PC-9 (cell line): ENCODE results near the gene ELP5. TPM values are rescaled to one million over a fixed set of nuclear protein-coding genes. Genes with fewer than 3 reads are reported as not detected.
"Not testable (repeated sequence)": the region's sequence is repeated elsewhere in the genome, so short reads cannot be mapped to it uniquely, and the experiment has no call there.

Experiments
- BruUV-seq: library from RNA; stranded (reverse); fragments of 400-500 nt; replicated peaks from 2 replicates; lab custom pipeline; 2021; lab: Mats Ljungman, UMichigan
- CTCF ChIA-PET: fragments of 300-600 bp; sonication (Branson Sonifier 250); formaldehyde crosslinking; loops from one replicate; lab custom pipeline; 2022; ENCODE audit warnings: antibody characterized with exemption; lab: Charles Lee
- POLR2A ChIA-PET: fragments of 300-600 bp; sonication (Branson Sonifier 250); formaldehyde crosslinking; loops from one replicate; lab custom pipeline; 2022; ENCODE audit warnings: antibody characterized with exemption; ENCODE audit not compliant: unreplicated experiment; lab: Charles Lee
- DNase-seq, 2 experiments: peaks; one replicate each; pipeline versions ENCODE4 v3.0.0 to v3.0.0-alpha.2; 2015 to 2022; ENCODE audit warnings: mixed read lengths in 1 of 2
- H2AFZ ChIP-seq: fragments of 200-600 bp; sonication (generic); 2 replicates; pipeline ENCODE4 v1.8.1; 2017; ENCODE audit warnings: antibody characterized with exemption
- H3F3A ChIP-seq: fragments of 200-600 bp; sonication (generic); 2 replicates; pipeline ENCODE4 v1.8.1; 2017; ENCODE audit warnings: antibody characterized with exemption, mild to moderate bottlenecking, low read depth; ENCODE audit not compliant: insufficient read depth
- H3K27ac ChIP-seq: fragments of 200-600 bp; sonication (generic); 2 replicates; pipeline ENCODE4 v1.6.1; 2016; ENCODE audit warnings: mixed run types
- H3K27me3 ChIP-seq: fragments of 200-600 bp; sonication (generic); 2 replicates; pipeline ENCODE4 v1.6.1; 2016; ENCODE audit warnings: low read depth, mixed run types; ENCODE audit not compliant: insufficient read depth
- H3K36me3 ChIP-seq: fragments of 200-600 bp; sonication (generic); 2 replicates; pipeline ENCODE4 v1.6.1; 2016; ENCODE audit warnings: low read depth, mixed run types
- H3K4me1 ChIP-seq: fragments of 200-600 bp; sonication (generic); replicated peaks from 2 replicates; pipeline ENCODE4 v1.6.1; 2016; ENCODE audit warnings: mixed run types; ENCODE audit not compliant: insufficient read depth
- H3K4me2 ChIP-seq: fragments of 200-600 bp; sonication (generic); 2 replicates; pipeline ENCODE4 v1.6.1; 2017; ENCODE audit warnings: mixed run types
- H3K4me3 ChIP-seq: fragments of 200-600 bp; sonication (generic); 2 replicates; pipeline ENCODE4 v1.6.1; 2016; ENCODE audit warnings: mixed run types
- H3K79me2 ChIP-seq: fragments of 200-600 bp; sonication (generic); 2 replicates; pipeline ENCODE4 v1.6.1; 2017; ENCODE audit warnings: low read depth, mixed run types
- H3K9me2 ChIP-seq: fragments of 200-600 bp; sonication (generic); 2 replicates; pipeline ENCODE4 v1.8.1; 2017; ENCODE audit warnings: mild to moderate bottlenecking; ENCODE audit not compliant: insufficient read depth
- H3K9me3 ChIP-seq: fragments of 200-600 bp; sonication (generic); 2 replicates; pipeline ENCODE4 v1.8.1; 2016; ENCODE audit warnings: low read depth; ENCODE audit not compliant: insufficient read depth
- H4K20me1 ChIP-seq: fragments of 200-600 bp; sonication (generic); 2 replicates; pipeline ENCODE4 v1.8.1; 2017; ENCODE audit not compliant: insufficient read depth
- EZH2 ChIP-seq: fragments of 200-600 bp; sonication (generic); IDR thresholded peaks from 2 replicates; pipeline ENCODE4 v1.8.0; 2017; ENCODE audit warnings: antibody characterized with exemption, low read depth
- intact Hi-C: fragments of 100-400 bp; cut with micrococcal nuclease; formaldehyde crosslinking; loops from one replicate; pipeline ENCODE4 v1.10.0; 2022; ENCODE audit not compliant: unreplicated experiment
- total RNA-seq: library from RNA; stranded (reverse); gene quantifications from 2 replicates; pipeline ENCODE4 v1.2.3, GENCODE V29; 2021
- TF ChIP-seq, protein P1 (sequence below): fragments of 200-600 bp; sonication (generic); conservative IDR thresholded peaks from 2 replicates; pipeline ENCODE4 v1.6.1; 2017; ENCODE audit warnings: mixed run types, antibody characterized with exemption, mild to moderate bottlenecking, moderate library complexity

ELP5 gene
- total RNA-seq, 1 experiment from 2014 or later: 45.1 TPM

DNA sequence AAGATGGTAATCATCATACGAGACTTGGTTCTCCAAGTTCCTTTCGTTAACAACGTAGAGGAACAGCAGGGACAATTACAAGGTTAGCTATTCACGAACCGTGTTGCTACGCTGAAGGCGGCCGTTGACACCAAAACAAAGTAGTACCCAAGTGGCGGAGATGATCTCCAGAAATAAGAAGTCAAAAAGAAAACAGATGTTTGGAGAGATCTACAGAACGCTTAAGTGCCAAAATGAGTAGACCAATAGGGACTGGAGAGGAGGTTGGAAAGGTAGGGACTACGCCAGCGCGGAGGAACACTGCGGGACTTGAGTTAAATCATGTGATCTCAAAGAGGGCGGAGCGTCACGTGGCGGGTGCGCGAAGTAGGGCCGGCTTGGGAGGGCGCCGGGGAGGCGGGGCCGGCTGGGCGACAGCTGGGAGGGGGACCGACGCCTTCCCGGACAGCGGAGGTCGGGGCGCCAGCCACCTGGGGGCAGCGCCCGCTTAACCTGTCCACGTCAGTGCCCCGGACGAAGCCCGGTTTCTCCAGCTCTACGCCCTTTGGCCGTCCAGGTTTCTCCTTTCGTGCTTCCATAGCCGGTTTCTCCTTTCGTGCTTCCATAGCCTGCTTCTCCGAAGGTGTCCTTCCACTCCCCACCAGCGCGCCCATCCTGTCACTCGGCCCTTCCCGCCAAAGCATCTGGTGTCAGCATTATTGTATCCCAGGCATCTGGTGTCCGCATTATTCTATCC is 9.1 kb upstream of the ELP5 start:
- Histone ChIP-seq H3K9me3 (no peaks in the 10 kb centered on the region), H3K9me2 (no peaks in the 10 kb centered on the region), H3K36me3 (peaks cover 23% of the 10 kb centered on the region; the same call in 1 of the 2 replicates), H3K27ac (peak overlapping the region; percentile 87), H4K20me1 (peaks cover 6% of the 10 kb centered on the region; the same call in 1 of the 2 replicates), H3K4me1 (peaks cover 21% of the 10 kb centered on the region), H2AFZ (peak overlapping the region; percentile 88), H3F3A (peaks cover 57% of the 10 kb centered on the region), H3K27me3 (no peaks in the 10 kb centered on the region), H3K4me2 (peak overlapping the region; percentile 96), H3K4me3 (peak overlapping the region; percentile 78), H3K79me2 (peaks cover 44% of the 10 kb centered on the region)
- ChIA-PET CTCF (interaction anchor here (0.6 to 1.0 kb wide), 3 partner anchors 23 to 64 kb away, joined by 4 to 30 read pairs (median 6); partner anchors contain the start of genes ACADVL and DLG4), POLR2A (interaction anchor here (0.5 to 1.5 kb wide), 6 partner anchors 14 to 591 kb away, joined by 3 to 7 read pairs (median 4); partner anchors contain the start of gene KDM6B)
- intact Hi-C loops: no loop called here
- peak; percentile 85 to 96 for DNase-seq
- BruUV-seq: no TSS peak
- no peak for TF ChIP-seq EZH2
- TF ChIP-seq, protein P1, sequence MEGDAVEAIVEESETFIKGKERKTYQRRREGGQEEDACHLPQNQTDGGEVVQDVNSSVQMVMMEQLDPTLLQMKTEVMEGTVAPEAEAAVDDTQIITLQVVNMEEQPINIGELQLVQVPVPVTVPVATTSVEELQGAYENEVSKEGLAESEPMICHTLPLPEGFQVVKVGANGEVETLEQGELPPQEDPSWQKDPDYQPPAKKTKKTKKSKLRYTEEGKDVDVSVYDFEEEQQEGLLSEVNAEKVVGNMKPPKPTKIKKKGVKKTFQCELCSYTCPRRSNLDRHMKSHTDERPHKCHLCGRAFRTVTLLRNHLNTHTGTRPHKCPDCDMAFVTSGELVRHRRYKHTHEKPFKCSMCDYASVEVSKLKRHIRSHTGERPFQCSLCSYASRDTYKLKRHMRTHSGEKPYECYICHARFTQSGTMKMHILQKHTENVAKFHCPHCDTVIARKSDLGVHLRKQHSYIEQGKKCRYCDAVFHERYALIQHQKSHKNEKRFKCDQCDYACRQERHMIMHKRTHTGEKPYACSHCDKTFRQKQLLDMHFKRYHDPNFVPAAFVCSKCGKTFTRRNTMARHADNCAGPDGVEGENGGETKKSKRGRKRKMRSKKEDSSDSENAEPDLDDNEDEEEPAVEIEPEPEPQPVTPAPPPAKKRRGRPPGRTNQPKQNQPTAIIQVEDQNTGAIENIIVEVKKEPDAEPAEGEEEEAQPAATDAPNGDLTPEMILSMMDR: no peak

DNA sequence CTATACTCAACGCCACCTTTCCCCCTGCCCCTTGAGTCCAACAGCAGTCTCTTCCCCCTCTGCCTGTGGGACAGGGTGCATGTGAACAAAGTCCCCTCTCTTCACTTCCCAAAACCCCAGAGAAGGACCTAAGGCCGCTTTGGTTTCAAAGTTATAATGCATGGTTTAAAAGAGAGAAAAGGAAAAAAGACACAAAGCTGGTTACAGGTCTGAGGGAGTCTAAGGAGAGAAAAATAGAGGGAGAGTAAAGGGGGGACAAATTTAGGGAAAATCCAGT is 8.6 kb upstream of the ELP5 start:
- Histone ChIP-seq H3K27me3 (no peaks in the 10 kb centered on the region), H3F3A (peaks cover 57% of the 10 kb centered on the region), H3K4me2 (peak overlapping the region; percentile 96), H3K36me3 (peaks cover 23% of the 10 kb centered on the region; the same call in 1 of the 2 replicates), H3K9me3 (no peaks in the 10 kb centered on the region), H4K20me1 (peaks cover 6% of the 10 kb centered on the region; the same call in 1 of the 2 replicates), H3K79me2 (peaks cover 47% of the 10 kb centered on the region), H3K4me1 (peaks cover 21% of the 10 kb centered on the region), H2AFZ (no peak overlapping the region), H3K9me2 (no peaks in the 10 kb centered on the region), H3K4me3 (peak overlapping the region; percentile 78; the same call in 1 of the 2 replicates), H3K27ac (peak overlapping the region; percentile 87; the same call in 1 of the 2 replicates)
- POLR2A ChIA-PET: no interaction called here
- CTCF ChIA-PET: interaction anchor here (0.6 to 0.9 kb wide), 2 partner anchors 65 to 444 kb away, joined by 4 read pairs; no protein-coding TSS in a partner anchor
- TF ChIP-seq, protein P1: no peak
- TF ChIP-seq EZH2: no peak
- DNase-seq: no peak
- BruUV-seq: no TSS peak
- intact Hi-C loops: no loop called here

DNA sequence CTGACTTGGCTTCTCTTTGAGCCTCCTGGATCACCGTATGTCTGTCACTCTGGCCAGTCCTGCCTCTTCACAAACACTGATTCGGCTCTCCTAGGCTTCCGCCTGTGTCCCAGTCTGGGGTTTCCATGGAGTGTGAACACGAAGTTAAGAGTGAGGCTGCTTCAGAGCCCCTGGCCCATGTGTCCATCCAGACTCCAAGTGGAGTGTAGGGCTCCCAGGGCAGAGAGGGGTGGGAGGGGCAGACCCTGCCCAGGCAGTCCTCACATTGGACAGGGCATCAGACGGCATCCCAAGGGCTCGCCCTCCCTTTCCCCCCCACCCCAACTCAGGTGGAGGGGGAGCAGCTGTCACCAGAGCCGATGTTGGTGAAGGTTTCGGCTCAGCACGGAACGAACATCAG is 8.2 kb upstream of the ELP5 start:
- BruUV-seq, H3K9me2 ChIP-seq: not testable (repeated sequence)

More for the DNA sequence above, 8.2 kb upstream of the ELP5 start:
- H4K20me1 ChIP-seq, H2AFZ ChIP-seq, H3K4me2 ChIP-seq, H3K27ac ChIP-seq, DNase-seq, POLR2A ChIA-PET, H3K27me3 ChIP-seq, H3K4me3 ChIP-seq, intact Hi-C loops, H3K9me3 ChIP-seq: not testable (repeated sequence)
- peaks cover 22% of the 10 kb centered on the region for H3K4me1 ChIP-seq
- peaks cover 47% of the 10 kb centered on the region for H3K79me2 ChIP-seq
- CTCF ChIA-PET: interaction anchor here (0.6 kb wide), 1 partner anchor 444 kb away, joined by 4 read pairs; no protein-coding TSS in a partner anchor
- peaks cover 57% of the 10 kb centered on the region for H3F3A ChIP-seq
- H3K36me3 ChIP-seq: peaks cover 23% of the 10 kb centered on the region; the same call in 1 of the 2 replicates
